Neural cell (in vitro differentiated cells): ENCODE results near the gene CEACAM18. TPM values are rescaled to one million over a fixed set of nuclear protein-coding genes. Genes with fewer than 3 reads are reported as not detected.

ENCODE experiments used
- H2AFZ ChIP-seq: fragments of 200-600, 300-800 bp; sonication (generic), shearing (Covaris generic); 2 replicates; pipeline ENCODE4 v1.6.0; 2014; ENCODE audit warnings: low read depth, mild to moderate bottlenecking, antibody characterized with exemption, low read length, moderate library complexity
- H3F3A ChIP-seq: fragments of 200-600 bp; shearing (Covaris generic); 2 replicates; pipeline ENCODE4 v1.6.1; 2016; ENCODE audit warnings: mild to moderate bottlenecking, moderate library complexity, mixed read lengths, antibody characterized with exemption, low read length; ENCODE audit not compliant: insufficient read depth, poor library complexity, severe bottlenecking
- H3K27ac ChIP-seq: fragments of 200-600, 300-800 bp; sonication (generic), shearing (Covaris generic); 2 replicates; pipeline ENCODE4 v1.5.1; 2014; ENCODE audit warnings: mild to moderate bottlenecking, low read length, moderate library complexity
- H3K27me3 ChIP-seq: fragments of 300-800, 200-600 bp; sonication (generic), shearing (Covaris generic); 2 replicates; pipeline ENCODE4 v1.6.0; 2014; ENCODE audit warnings: mild to moderate bottlenecking, low read depth, low read length, moderate library complexity; ENCODE audit not compliant: insufficient read depth
- H3K36me3 ChIP-seq: fragments of 300-800, 200-600 bp; sonication (generic), shearing (Covaris generic); 2 replicates; pipeline ENCODE4 v1.5.1; 2014; ENCODE audit warnings: mild to moderate bottlenecking, antibody characterized with exemption, low read length, moderate library complexity; ENCODE audit not compliant: insufficient read depth
- H3K4me2 ChIP-seq: fragments of 300-800, 200-600 bp; sonication (generic), shearing (Covaris generic); 2 replicates; pipeline ENCODE4 v1.6.0; 2014; ENCODE audit warnings: mild to moderate bottlenecking, low read length
- H3K4me3 ChIP-seq: fragments of 300-800, 200-600 bp; sonication (generic), shearing (Covaris generic); 2 replicates; pipeline ENCODE4 v1.5.1; 2014; ENCODE audit warnings: mild to moderate bottlenecking, low read length, moderate library complexity
- H3K79me2 ChIP-seq: fragments of 200-600 bp; shearing (Covaris generic); replicated peaks from 2 replicates; pipeline ENCODE4 v1.6.0; 2014; ENCODE audit warnings: mild to moderate bottlenecking, low read length, moderate library complexity; ENCODE audit not compliant: insufficient read depth
- H3K9ac ChIP-seq: fragments of 300-800, 200-600 bp; sonication (generic), shearing (Covaris generic); 2 replicates; pipeline ENCODE4 v1.6.1; 2016; ENCODE audit warnings: mild to moderate bottlenecking, low read length, mixed read lengths
- H3K9me2 ChIP-seq: fragments of 200-600 bp; shearing (Covaris generic); 2 replicates; pipeline ENCODE4 v1.6.1; 2016; ENCODE audit warnings: mild to moderate bottlenecking, low read length, mixed read lengths; ENCODE audit not compliant: insufficient read depth
- H3K9me3 ChIP-seq: fragments of 200-600, 300-800 bp; sonication (generic), shearing (Covaris generic); 2 replicates; pipeline ENCODE4 v1.6.1; 2016; ENCODE audit warnings: mild to moderate bottlenecking, mixed run types, low read length, moderate library complexity, mixed read lengths
- H4K20me1 ChIP-seq: fragments of 200-600 bp; shearing (Covaris generic); 2 replicates; pipeline ENCODE4 v1.6.1; 2016; ENCODE audit warnings: mild to moderate bottlenecking, mixed run types; ENCODE audit not compliant: insufficient read depth
- CTCF ChIP-seq: fragments of 450-650 bp; IDR thresholded peaks from 2 replicates; pipeline ENCODE4 v1.5.1; 2014; ENCODE audit warnings: antibody characterized with exemption, mild to moderate bottlenecking, moderate library complexity; ENCODE audit not compliant: poor library complexity, severe bottlenecking
- EP300 ChIP-seq: fragments of 450-650 bp; conservative IDR thresholded peaks from 2 replicates; pipeline ENCODE4 v1.6.1; 2014; ENCODE audit warnings: antibody characterized with exemption, mild to moderate bottlenecking, moderate library complexity; ENCODE audit not compliant: poor library complexity, severe bottlenecking
- EZH2 ChIP-seq: fragments of 200-600, 300-800 bp; shearing (Covaris generic), sonication (generic); IDR thresholded peaks from 2 replicates; pipeline ENCODE4 v1.6.1; 2014; ENCODE audit warnings: antibody characterized with exemption, low read length, borderline replicate concordance, mild to moderate bottlenecking; ENCODE audit not compliant: insufficient read depth, poor library complexity, severe bottlenecking
- MXI1 ChIP-seq: fragments of 450-650 bp; conservative IDR thresholded peaks from 2 replicates; pipeline ENCODE4 v1.6.1; 2014; ENCODE audit warnings: antibody characterized with exemption, mild to moderate bottlenecking; ENCODE audit not compliant: poor library complexity, severe bottlenecking
- POLR2AphosphoS5 ChIP-seq: IDR thresholded peaks from 2 replicates; pipeline ENCODE4 v1.6.1; 2012
- RAD21 ChIP-seq: fragments of 450-650 bp; conservative IDR thresholded peaks from 2 replicates; pipeline ENCODE4 v1.6.1; 2014; ENCODE audit warnings: antibody characterized with exemption, mild to moderate bottlenecking, moderate library complexity
- REST ChIP-seq: IDR thresholded peaks from 2 replicates; pipeline ENCODE4 v1.6.1; 2012; ENCODE audit warnings: borderline replicate concordance
- SMC3 ChIP-seq: fragments of 450-650 bp; conservative IDR thresholded peaks from 2 replicates; pipeline ENCODE4 v1.6.1; 2014; ENCODE audit warnings: antibody characterized with exemption, mild to moderate bottlenecking, moderate library complexity; ENCODE audit not compliant: poor library complexity
- TAF1 ChIP-seq: IDR thresholded peaks from 2 replicates; pipeline ENCODE4 v1.6.1; 2012; ENCODE audit warnings: low read depth
- polyA plus RNA-seq: library from polyadenylated mRNA; depleted of rRNA; stranded (reverse); fragments of >200 nt; gene quantifications from 2 replicates; pipeline ENCODE4 v1.2.3, GENCODE V29; 2014

The CEACAM18 gene
- polyA plus RNA-seq, 1 donor from 2014 or later = not detected

- Histone ChIP-seq H3F3A (no peaks in the 10 kb centered on the region), H3K4me3 (no peak overlapping the region), H3K9me2 (no peaks in the 10 kb centered on the region), H4K20me1 (no peaks in the 10 kb centered on the region), H3K79me2 (no peaks in the 10 kb centered on the region), H2AFZ (no peak overlapping the region), H3K36me3 (no peaks in the 10 kb centered on the region), H3K27ac (no peak overlapping the region), H3K9me3 (no peaks in the 10 kb centered on the region), H3K27me3 (no peaks in the 10 kb centered on the region), H3K9ac (no peak overlapping the region), H3K4me2 (no peak overlapping the region)
- TF ChIP-seq SMC3 (peak; percentile 59), REST (no peak), MXI1 (no peak), RAD21 (peak; percentile 47), EZH2 (no peak), EP300 (no peak), CTCF (peak; percentile 59), TAF1 (no peak)
Observed at GRCh38 chr19:51473009-51473707, 5.2 kb upstream of the CEACAM18 start.

GRCh38 chr19:51476164-51476563 lies 2.2 kb upstream of the CEACAM18 start:
- no peaks in the 10 kb centered on the region for H3K27me3 ChIP-seq
- H3K27ac ChIP-seq = no peak overlapping the region
- no peak overlapping the region for H3K4me2 ChIP-seq
- H3K9ac ChIP-seq = no peak overlapping the region
- no peaks in the 10 kb centered on the region for H3K79me2 ChIP-seq
- no peaks in the 10 kb centered on the region for H3F3A ChIP-seq
- no peaks in the 10 kb centered on the region for H3K9me2 ChIP-seq
- H4K20me1 ChIP-seq = no peaks in the 10 kb centered on the region
- H3K9me3 ChIP-seq = no peaks in the 10 kb centered on the region
- H3K36me3 ChIP-seq = no peaks in the 10 kb centered on the region
- no peak overlapping the region for H2AFZ ChIP-seq
- TF ChIP-seq POLR2AphosphoS5 (no peak), REST (no peak), MXI1 (no peak), CTCF (no peak), SMC3 (no peak)
- no peak overlapping the region for H3K4me3 ChIP-seq
